ENCODE data around the gene CDC42BPB. TPM values are rescaled to one million over a fixed set of nuclear protein-coding genes. Genes with fewer than 3 reads are reported as not detected.

Gene CDC42BPB
- total RNA-seq, 1 experiment from 2014 or later = 96.9 TPM

GRCh38 chr14:102980409-102980810 lies 76.9 kb downstream of the CDC42BPB start:
- Mint-ChIP-seq H3K27ac (no peak overlapping the region), H3K36me3 (peaks cover 50% of the 10 kb centered on the region), H3K4me1 (no peaks in the 10 kb centered on the region), H3K27me3 (ENCODE audit: low read depth) (no peaks in the 10 kb centered on the region), H3K9me3 (no peaks in the 10 kb centered on the region), H3K4me3 (no peak overlapping the region)
- ChIA-PET POLR2A (interaction anchor here (0.6 kb wide), 1 partner anchor 68 kb away, joined by 6 read pairs; no protein-coding TSS in a partner anchor), CTCF (no interaction called here)
- ATAC-seq (no peak), DNase-seq (ENCODE audit: low spot score) (no peak)
- TF ChIP-seq SMAD4 (CRISPR knock-in tag; IDR thresholded peaks at IDR 0.05) (no peak), MAX (CRISPR knock-in tag; IDR thresholded peaks at IDR 0.05) (no peak), TCF7 (CRISPR knock-in tag; IDR thresholded peaks at IDR 0.05; ENCODE audit: low read depth) (no peak)

- Mint-ChIP-seq H3K27ac (no peak overlapping the region), H3K27me3 (ENCODE audit: low read depth) (no peaks in the 10 kb centered on the region), H3K4me1 (no peaks in the 10 kb centered on the region), H3K4me3 (no peak overlapping the region), H3K36me3 (peaks cover 48% of the 10 kb centered on the region), H3K9me3 (no peaks in the 10 kb centered on the region)
- TF ChIP-seq ZNF138 (CRISPR knock-in tag; conservative IDR thresholded peaks at IDR 0.05) = no peak
- TF ChIP-seq PREB (CRISPR knock-in tag; IDR thresholded peaks at IDR 0.05; ENCODE audit: borderline replicate concordance) = no peak
- no peak for TF ChIP-seq ESRRA (CRISPR knock-in tag; IDR thresholded peaks at IDR 0.05; ENCODE audit: borderline replicate concordance)
- TF ChIP-seq ZNF263 (CRISPR knock-in tag; IDR thresholded peaks at IDR 0.05; ENCODE audit: low read depth) = no peak
- TF ChIP-seq ZNF232 (CRISPR knock-in tag; IDR thresholded peaks at IDR 0.05) = no peak
- CTCF ChIA-PET = no interaction called here
- DNase-seq (ENCODE audit: low spot score) (no peak), ATAC-seq (no peak)
- POLR2A ChIA-PET = no interaction called here
These were observed 77.9 kb downstream of the CDC42BPB start for GRCh38 chr14:102979406-102979805.

GRCh38 chr14:102977475-102977874 lies 79.9 kb downstream of the CDC42BPB start:
- H3K27me3 Mint-ChIP-seq (ENCODE audit: low read depth) = no peaks in the 10 kb centered on the region
- ChIA-PET CTCF (interaction anchor here (0.9 kb wide), 1 partner anchor 400 kb away, joined by 4 read pairs; no protein-coding TSS in a partner anchor), POLR2A (no interaction called here)
- no peaks in the 10 kb centered on the region for H3K9me3 Mint-ChIP-seq
- no peak for ATAC-seq
- H3K4me1 Mint-ChIP-seq = no peaks in the 10 kb centered on the region
- H3K36me3 Mint-ChIP-seq = peaks cover 55% of the 10 kb centered on the region
- no peak overlapping the region for H3K4me3 Mint-ChIP-seq
- H3K27ac Mint-ChIP-seq = no peak overlapping the region
- DNase-seq (ENCODE audit: low spot score) = no peak
- TF ChIP-seq ZNF232 (CRISPR knock-in tag; IDR thresholded peaks at IDR 0.05) (no peak), PREB (CRISPR knock-in tag; IDR thresholded peaks at IDR 0.05; ENCODE audit: borderline replicate concordance) (no peak), FOXP1 (CRISPR knock-in tag; IDR thresholded peaks at IDR 0.05; ENCODE audit: borderline replicate concordance) (no peak), PRDM15 (CRISPR knock-in tag; IDR thresholded peaks at IDR 0.05) (no peak), ATF3 (CRISPR knock-in tag; conservative IDR thresholded peaks at IDR 0.05) (no peak), GABPB1 (CRISPR knock-in tag; IDR thresholded peaks at IDR 0.05) (no peak), USF1 (CRISPR knock-in tag; IDR thresholded peaks at IDR 0.05) (no peak), GTF2I (CRISPR knock-in tag; conservative IDR thresholded peaks at IDR 0.05) (no peak), TEAD4 (CRISPR knock-in tag; IDR thresholded peaks at IDR 0.05) (no peak), ZMAT4 (CRISPR knock-in tag; IDR thresholded peaks at IDR 0.05) (no peak), NFE2L1 (CRISPR knock-in tag; IDR thresholded peaks at IDR 0.05) (no peak), ZSCAN18 (CRISPR knock-in tag; IDR thresholded peaks at IDR 0.05) (no peak), IRF1 (CRISPR knock-in tag; IDR thresholded peaks at IDR 0.05) (no peak), HMGXB4 (CRISPR knock-in tag; IDR thresholded peaks at IDR 0.05) (no peak)

Data from WTC11 (cell line).